Liver (tissue), 9 donors: ENCODE measurements around the gene IL11. TPM values are rescaled to one million over a fixed set of nuclear protein-coding genes. Genes with fewer than 3 reads are reported as not detected.

Source experiments
- DNase-seq: peaks from one replicate; pipeline ENCODE4 v3.0.0-alpha.2; 2017; ENCODE audit warnings: low spot score
- H3K27ac ChIP-seq, 2 donors: one replicate each; pipeline ENCODE4 v1.7.0; 2013; ENCODE audit warnings: inconsistent platforms in 2 of 2, low read length in 2 of 2, control low read depth in 1 of 2, low read depth in 1 of 2, mild to moderate bottlenecking in 1 of 2
- H3K27me3 ChIP-seq, 4 donors: one replicate each; pipeline versions ENCODE4 v1.6.1 to v1.7.0; 2013; ENCODE audit warnings: low read length in 3 of 4, inconsistent platforms in 1 of 4, mild to moderate bottlenecking in 1 of 4, moderate library complexity in 1 of 4; ENCODE audit not compliant: control insufficient read depth in 4 of 4, insufficient read depth in 4 of 4
- H3K36me3 ChIP-seq, 4 donors: one replicate each; pipeline versions ENCODE4 v1.6.1 to v1.7.0; 2013; ENCODE audit warnings: low read length in 3 of 4, mild to moderate bottlenecking in 3 of 4, low read depth in 1 of 4, moderate library complexity in 1 of 4; ENCODE audit not compliant: control insufficient read depth in 4 of 4, insufficient read depth in 3 of 4
- H3K4me1 ChIP-seq, 4 donors: one replicate each; pipeline versions ENCODE4 v1.6.1 to v1.7.0; 2013; ENCODE audit warnings: low read length in 3 of 4, mild to moderate bottlenecking in 3 of 4, moderate library complexity in 1 of 4; ENCODE audit not compliant: control insufficient read depth in 4 of 4, insufficient read depth in 4 of 4
- H3K4me3 ChIP-seq, 3 donors: one replicate each; pipeline versions ENCODE4 v1.6.1 to v1.7.0; 2013; ENCODE audit warnings: low read length in 3 of 3, control low read depth in 1 of 3, low read depth in 1 of 3, mild to moderate bottlenecking in 1 of 3
- H3K9ac ChIP-seq, 2 donors: one replicate each; pipeline ENCODE4 v1.7.0; 2013; ENCODE audit warnings: low read length in 2 of 2, mild to moderate bottlenecking in 2 of 2, moderate library complexity in 2 of 2, control low read depth in 1 of 2, low read depth in 1 of 2
- H3K9me3 ChIP-seq, 4 donors: one replicate each; pipeline versions ENCODE4 v1.6.1 to v1.7.0; 2013; ENCODE audit warnings: low read length in 3 of 4; ENCODE audit not compliant: control insufficient read depth in 4 of 4
- CTCF ChIP-seq: fragments of 150-350 bp; IDR thresholded peaks from 2 replicates; pipeline ENCODE4 v1.5.1; 2017; ENCODE audit warnings: improper control_type of control experiment, low read depth, low read length; ENCODE audit not compliant: missing input control
- EGR1 ChIP-seq, 2 donors: IDR thresholded peaks; 2 replicates each; pipeline ENCODE4 v1.6.1; 2016 to 2018; ENCODE audit warnings: antibody characterized with exemption in 2 of 2, low read depth in 2 of 2
- FOXA1 ChIP-seq: IDR thresholded peaks from 2 replicates; pipeline ENCODE4 v1.6.1; 2016; ENCODE audit warnings: antibody characterized with exemption
- GABPA ChIP-seq, 2 donors: IDR thresholded peaks in 1 of 2; conservative IDR thresholded peaks in 1 of 2; 2 replicates each; pipeline ENCODE4 v1.6.1; 2016; ENCODE audit warnings: antibody characterized with exemption in 2 of 2, mild to moderate bottlenecking in 1 of 2, moderate library complexity in 1 of 2
- HNF4A ChIP-seq, 2 donors: conservative IDR thresholded peaks; 2 replicates each; pipeline ENCODE4 v1.6.1; 2016; ENCODE audit warnings: antibody characterized with exemption in 2 of 2, mild to moderate bottlenecking in 2 of 2
- HNF4G ChIP-seq: IDR thresholded peaks from 2 replicates; pipeline ENCODE4 v1.6.1; 2016; ENCODE audit warnings: antibody characterized with exemption
- MAX ChIP-seq: IDR thresholded peaks from 2 replicates; pipeline ENCODE4 v1.6.1; 2016; ENCODE audit warnings: antibody characterized with exemption
- NR2F2 ChIP-seq: IDR thresholded peaks from 2 replicates; pipeline ENCODE4 v1.6.1; 2016; ENCODE audit warnings: antibody characterized with exemption
- RAD21 ChIP-seq, 2 donors: IDR thresholded peaks; 2 replicates each; pipeline ENCODE4 v1.6.1; 2016; ENCODE audit warnings: antibody characterized with exemption in 2 of 2, mild to moderate bottlenecking in 2 of 2
- RXRA ChIP-seq, 2 donors: IDR thresholded peaks; 2 replicates each; pipeline ENCODE4 v1.6.1; 2017 to 2018; ENCODE audit warnings: antibody characterized with exemption in 2 of 2, mild to moderate bottlenecking in 1 of 2
- SP1 ChIP-seq: IDR thresholded peaks from 2 replicates; pipeline ENCODE4 v1.6.1; 2018; ENCODE audit warnings: antibody characterized with exemption, mild to moderate bottlenecking
- TAF1 ChIP-seq: conservative IDR thresholded peaks from 2 replicates; pipeline ENCODE4 v1.6.1; 2016; ENCODE audit warnings: antibody characterized with exemption, mild to moderate bottlenecking
- YY1 ChIP-seq: IDR thresholded peaks from 2 replicates; pipeline ENCODE4 v1.6.1; 2016; ENCODE audit warnings: antibody characterized with exemption, mild to moderate bottlenecking
- WGBS: extraction: QIAGEN DNeasy Blood & Tissue Kit; methylation state at CpG from one replicate; pipeline ENCODE4 v1.1.7; 2013; 5-methylcytosine and 5-hydroxymethylcytosine counted together
- polyA plus RNA-seq, 2 donors: library from polyadenylated mRNA; stranded (reverse) in 1 of 2; unstranded in 1 of 2; fragments of 200-250 nt in 1 of 2; fragments of >200 nt in 1 of 2; fragmentation: Nextera tagmentation in 1 of 2; extraction: Ambion mirVana in 1 of 2; gene quantifications; one replicate each; pipeline versions ENCODE4 v1.2.1 to v1.2.3, GENCODE V29; 2013 to 2015
- total RNA-seq, 2 donors: library from RNA; depleted of rRNA; stranded (reverse); fragments of >200 nt; gene quantifications; one replicate each; pipeline ENCODE4 v1.2.3, GENCODE V29; 2014
- TF ChIP-seq, protein P1 (sequence below): IDR thresholded peaks from 2 replicates; pipeline ENCODE4 v1.6.1; 2016; ENCODE audit warnings: antibody characterized with exemption
- TF ChIP-seq, protein P2 (sequence below): IDR thresholded peaks from 2 replicates; pipeline ENCODE4 v1.6.1; 2016; ENCODE audit warnings: antibody characterized with exemption, mild to moderate bottlenecking
- donor health status: healthy.
- donor health status: healthy.
- donor health status: healthy.
- donor health status: healthy.
- donor health status: healthy.

IL11 gene
- total and polyA plus RNA-seq, 4 donors = not detected

GRCh38 chr19:55369653-55370304, 484 bp downstream of the IL11 start (continued):
- TF ChIP-seq, protein P1, sequence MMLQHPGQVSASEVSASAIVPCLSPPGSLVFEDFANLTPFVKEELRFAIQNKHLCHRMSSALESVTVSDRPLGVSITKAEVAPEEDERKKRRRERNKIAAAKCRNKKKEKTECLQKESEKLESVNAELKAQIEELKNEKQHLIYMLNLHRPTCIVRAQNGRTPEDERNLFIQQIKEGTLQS = no peak
- TF ChIP-seq CTCF = no peak

DNA sequence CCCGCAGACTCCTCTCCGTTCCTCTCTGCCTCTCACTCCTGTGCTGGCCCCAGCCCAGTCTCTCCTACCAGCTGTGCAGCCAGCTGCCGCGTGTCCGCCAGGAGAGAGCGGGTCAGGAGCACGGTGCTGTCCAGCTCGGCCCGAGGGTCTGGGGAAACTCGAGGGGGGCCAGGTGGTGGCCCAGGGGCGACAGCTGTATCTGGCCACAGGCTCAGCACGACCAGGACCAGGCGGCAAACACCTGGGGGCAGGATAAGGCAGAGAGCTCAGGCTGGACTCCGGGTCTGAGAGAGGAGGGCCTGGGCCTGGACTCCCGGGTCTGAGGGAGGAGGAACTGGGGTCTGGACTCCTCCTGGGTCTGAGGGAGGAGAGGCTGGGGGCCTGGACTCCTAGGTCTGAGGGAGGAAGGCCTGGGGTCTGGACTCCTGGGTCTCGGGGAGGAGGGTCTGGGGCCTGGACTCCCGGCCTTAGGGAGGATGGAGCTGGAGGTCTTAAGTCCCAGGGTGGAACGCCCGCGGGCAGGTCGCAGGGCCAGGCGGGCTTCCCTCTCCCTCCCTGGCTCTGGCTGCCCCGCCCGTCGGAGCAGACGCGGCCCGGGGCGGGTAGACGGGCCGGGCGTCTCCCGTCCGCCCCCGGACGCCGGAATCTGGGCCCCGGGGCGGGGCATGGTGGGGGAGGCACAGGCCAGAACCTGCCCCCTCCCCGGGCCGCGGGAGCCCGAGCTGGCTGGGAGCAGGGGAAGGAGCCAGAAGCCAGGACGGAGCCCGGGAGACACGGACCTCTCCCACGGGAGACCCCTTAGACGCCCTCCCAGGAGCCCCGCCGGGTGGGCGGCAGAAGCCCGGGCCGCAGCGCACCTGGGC, 1.3 kb downstream of the IL11 start:
- Histone ChIP-seq H3K36me3 (no peaks in the 10 kb centered on the region), H3K27ac (no peak overlapping the region), H3K4me1 (peaks cover 0 to 9% (median 1%) of the 10 kb centered on the region in 4 donors), H3K27me3 (peaks cover 0 to 11% (median 7%) of the 10 kb centered on the region in 4 donors), H3K9me3 (no peaks in the 10 kb centered on the region), H3K9ac (no peak overlapping the region), H3K4me3 (peak overlapping the region in 1 of 3 donors; percentile 4)
- TF ChIP-seq RAD21 (IDR thresholded peaks at IDR 0.05) (no peak), SP1 (no peak), TAF1 (no peak), RXRA (IDR thresholded peaks at IDR 0.05) (no peak), YY1 (no peak), EGR1 (IDR thresholded peaks at IDR 0.05; ENCODE audit: low read depth in 2 of 2) (no peak), HNF4G (no peak), FOXA1 (no peak), NR2F2 (no peak), MAX (no peak), HNF4A (conservative IDR thresholded peaks at IDR 0.05) (no peak), GABPA (IDR thresholded peaks at IDR 0.05 in 1 of 2, conservative IDR thresholded peaks at IDR 0.05 in 1 of 2) (no peak), CTCF (no peak)
- TF ChIP-seq, protein P2, sequence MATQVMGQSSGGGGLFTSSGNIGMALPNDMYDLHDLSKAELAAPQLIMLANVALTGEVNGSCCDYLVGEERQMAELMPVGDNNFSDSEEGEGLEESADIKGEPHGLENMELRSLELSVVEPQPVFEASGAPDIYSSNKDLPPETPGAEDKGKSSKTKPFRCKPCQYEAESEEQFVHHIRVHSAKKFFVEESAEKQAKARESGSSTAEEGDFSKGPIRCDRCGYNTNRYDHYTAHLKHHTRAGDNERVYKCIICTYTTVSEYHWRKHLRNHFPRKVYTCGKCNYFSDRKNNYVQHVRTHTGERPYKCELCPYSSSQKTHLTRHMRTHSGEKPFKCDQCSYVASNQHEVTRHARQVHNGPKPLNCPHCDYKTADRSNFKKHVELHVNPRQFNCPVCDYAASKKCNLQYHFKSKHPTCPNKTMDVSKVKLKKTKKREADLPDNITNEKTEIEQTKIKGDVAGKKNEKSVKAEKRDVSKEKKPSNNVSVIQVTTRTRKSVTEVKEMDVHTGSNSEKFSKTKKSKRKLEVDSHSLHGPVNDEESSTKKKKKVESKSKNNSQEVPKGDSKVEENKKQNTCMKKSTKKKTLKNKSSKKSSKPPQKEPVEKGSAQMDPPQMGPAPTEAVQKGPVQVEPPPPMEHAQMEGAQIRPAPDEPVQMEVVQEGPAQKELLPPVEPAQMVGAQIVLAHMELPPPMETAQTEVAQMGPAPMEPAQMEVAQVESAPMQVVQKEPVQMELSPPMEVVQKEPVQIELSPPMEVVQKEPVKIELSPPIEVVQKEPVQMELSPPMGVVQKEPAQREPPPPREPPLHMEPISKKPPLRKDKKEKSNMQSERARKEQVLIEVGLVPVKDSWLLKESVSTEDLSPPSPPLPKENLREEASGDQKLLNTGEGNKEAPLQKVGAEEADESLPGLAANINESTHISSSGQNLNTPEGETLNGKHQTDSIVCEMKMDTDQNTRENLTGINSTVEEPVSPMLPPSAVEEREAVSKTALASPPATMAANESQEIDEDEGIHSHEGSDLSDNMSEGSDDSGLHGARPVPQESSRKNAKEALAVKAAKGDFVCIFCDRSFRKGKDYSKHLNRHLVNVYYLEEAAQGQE = no peak
- TF ChIP-seq, protein P1 = no peak
- WGBS = 9% methylated on average over 53 of the region's 54 CpGs
- no peak for DNase-seq
